Occipital lobe (tissue), 2 donors: ENCODE results near the gene FAM120C. TPM values are rescaled to one million over a fixed set of nuclear protein-coding genes. Genes with fewer than 3 reads are reported as not detected.
A peak's percentile ranks its signal among the peaks of the same experiment; 100 is the strongest.

Experiments
- DNase-seq: peaks from one replicate; lab custom pipeline; 2025; lab: John Stamatoyannopoulos, UW
- total RNA-seq: library from RNA; depleted of rRNA; stranded (reverse); fragments of >200 nt; gene quantifications from one replicate; pipeline ENCODE4 v1.2.3, GENCODE V29; 2014

FAM120C gene
- total RNA-seq, 1 donor from 2014 or later: 7.2 TPM

- no peak for DNase-seq
Observed at GRCh38 chrX:54157561-54157960, 25.5 kb downstream of the FAM120C start.

GRCh38 chrX:54134269-54134668 is 48.8 kb downstream of the FAM120C start:
- no peak for DNase-seq

DNA sequence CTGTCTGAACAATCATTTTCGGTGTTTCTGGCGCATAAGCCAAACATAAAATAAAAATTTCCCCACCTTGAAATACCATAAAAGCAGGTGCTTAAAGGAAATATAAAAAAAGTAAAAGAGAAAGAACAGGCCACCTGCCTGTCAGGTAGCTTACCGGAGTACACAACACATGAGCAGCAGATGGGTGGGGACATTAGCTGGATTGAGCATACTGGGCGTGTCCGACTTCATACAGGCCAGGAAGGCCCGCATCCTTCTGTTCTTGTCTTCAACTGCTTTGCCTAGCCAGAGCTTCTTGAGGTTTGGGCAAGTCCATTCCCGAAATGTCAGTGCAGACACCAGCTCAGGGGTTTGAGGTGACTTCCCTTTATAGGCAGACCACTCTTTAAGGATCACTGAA is 66.7 kb downstream of the FAM120C start:
- DNase-seq: no peak

GRCh38 chrX:54093571-54093970 is 89.5 kb downstream of the FAM120C start:
- no peak for DNase-seq

- DNase-seq: no peak
Observed at GRCh38 chrX:54093159-54093558, 89.9 kb downstream of the FAM120C start.

DNA sequence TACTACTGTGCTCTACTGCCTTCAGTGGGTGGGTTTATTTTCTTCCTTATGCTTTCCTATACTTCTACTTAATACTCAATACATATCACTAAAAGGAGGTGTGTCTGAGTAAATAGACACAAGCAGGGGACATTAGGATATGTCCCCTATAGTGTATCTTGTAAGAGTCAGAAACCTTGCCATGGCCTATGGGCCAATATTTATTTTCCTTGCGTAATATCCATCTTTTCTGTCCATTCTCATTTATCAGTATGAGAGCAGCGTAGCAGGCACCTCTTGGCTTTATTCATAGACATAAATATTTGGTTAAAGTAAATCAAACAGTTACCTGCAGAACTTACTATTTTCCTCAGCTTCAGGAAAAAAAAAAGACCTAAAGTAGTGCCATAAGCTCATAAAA is 92.2 kb downstream of the FAM120C start:
- no peak for DNase-seq

GRCh38 chrX:54089191-54089590 is 93.9 kb downstream of the FAM120C start:
- DNase-seq: no peak

DNA sequence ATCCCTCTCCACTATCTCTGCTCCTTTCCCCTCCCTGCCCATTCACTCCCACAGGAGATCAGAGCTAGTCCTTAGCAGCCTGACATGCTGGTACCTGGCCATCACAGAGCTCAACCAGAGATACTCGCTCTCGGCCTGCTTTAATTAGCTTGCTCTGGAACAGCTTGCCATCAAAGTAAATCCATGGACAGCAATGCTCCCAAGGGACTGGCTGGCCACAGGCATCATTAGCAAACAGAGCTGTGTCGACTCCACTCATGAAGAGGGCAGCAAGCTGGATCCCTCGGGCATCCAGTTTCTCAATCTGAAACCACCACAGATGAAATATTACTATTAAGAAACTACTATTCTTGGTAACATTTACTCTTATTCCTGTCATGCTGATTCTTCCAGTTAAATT is 95.4 kb downstream of the FAM120C start:
- DNase-seq: no peak

DNA sequence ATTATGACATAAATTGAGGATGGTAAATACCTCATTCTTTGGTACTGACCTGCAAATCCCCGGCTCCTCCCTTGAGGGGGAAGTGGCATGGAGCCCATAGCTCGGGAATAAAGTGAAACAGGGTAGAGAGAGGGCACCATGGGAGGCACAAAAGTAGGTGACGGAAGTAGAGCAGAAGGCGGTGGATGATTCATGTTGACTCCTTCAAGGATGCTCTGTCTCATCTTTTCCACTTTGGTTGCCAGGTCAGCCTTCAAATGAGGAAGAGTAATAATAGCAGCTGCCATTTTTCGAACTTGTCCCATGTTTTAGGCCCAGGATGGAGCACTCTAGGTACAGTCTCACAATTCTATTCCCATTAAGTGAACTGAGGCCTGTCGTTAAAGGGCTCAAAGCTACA is 97.4 kb downstream of the FAM120C start:
- no peak for DNase-seq

DNA sequence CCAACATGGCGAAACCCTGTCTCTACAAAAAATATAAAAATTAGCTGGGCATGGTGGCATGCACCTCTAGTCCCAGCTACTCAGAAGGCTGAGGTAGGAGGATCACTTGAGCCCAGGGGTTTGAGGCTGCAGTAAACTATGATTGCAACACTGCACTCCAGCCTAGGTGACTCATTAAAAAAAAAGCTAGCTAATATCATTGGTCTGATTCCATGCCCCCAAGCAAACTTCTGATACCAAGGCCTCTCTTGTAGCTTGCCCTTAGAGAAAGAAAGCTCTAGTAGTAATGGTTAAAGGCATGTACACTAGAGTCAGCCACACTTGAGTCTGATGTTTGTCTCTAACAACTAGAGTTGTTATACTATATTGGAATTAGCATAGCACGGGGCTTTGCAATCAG is 106.2 kb downstream of the FAM120C start:
- no peak for DNase-seq

DNA sequence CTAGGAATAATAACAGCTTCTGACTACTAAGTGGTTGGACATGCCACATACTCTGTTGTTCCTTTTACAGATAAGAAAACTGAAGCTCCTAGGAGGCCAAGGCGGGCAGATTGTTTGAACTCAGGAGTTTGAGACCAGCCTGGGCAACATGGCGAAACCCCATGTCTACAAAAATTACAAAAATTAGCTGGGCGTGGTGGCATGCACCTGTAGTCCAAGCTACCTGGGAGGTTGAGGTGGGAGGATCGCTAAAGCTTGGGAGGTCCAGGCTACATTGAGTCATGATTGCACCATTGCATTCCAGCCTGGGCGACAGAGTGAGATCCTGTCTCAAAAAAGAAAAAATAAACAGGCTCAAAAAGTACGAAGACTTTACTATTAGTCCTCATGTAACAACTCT is 108.2 kb downstream of the FAM120C start:
- DNase-seq: no peak

- no peak for DNase-seq
Observed at GRCh38 chrX:54067766-54068165, 115.3 kb downstream of the FAM120C start.

DNA sequence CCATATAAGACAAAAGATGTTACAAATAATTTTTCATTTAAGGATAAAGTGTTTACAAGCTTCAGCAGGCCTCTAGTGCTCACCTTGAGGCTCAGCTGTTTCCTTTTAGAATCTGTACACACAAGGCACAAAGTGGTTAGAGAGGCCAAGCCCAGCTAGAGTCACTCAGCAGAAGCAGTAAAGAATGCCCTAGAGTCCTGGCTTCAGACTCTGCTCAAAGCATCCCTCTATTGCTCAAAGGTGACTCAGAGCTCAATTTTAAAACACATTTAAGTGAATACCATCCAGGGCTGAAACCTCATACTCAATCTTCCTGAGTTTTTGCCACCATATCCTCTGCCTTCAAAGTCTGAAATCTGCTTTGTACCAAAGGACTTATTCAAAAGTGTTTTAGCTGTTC is 116.2 kb downstream of the FAM120C start:
- no peak for DNase-seq

DNA sequence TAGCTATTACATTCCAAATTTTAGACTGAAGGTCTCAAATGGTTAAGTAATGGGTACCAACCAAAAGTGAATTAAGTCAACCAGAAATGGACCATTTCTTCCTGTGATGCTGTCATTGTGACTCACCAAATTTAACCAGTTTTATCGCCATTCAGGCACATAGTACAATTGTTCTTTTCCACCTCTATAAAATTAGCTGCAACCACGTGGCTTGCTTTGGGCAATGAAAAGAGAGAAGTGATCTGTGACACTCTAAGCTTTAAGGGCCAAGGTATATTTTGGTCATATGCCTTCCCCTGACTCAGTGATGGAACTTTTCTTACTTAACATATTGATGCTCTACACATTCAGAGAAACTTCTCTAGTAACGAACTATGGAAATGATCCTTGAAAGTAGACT is 118.5 kb downstream of the FAM120C start:
- DNase-seq: no peak

GRCh38 chrX:54063361-54063760 is 119.7 kb downstream of the FAM120C start:
- DNase-seq: no peak

- no peak for DNase-seq
Observed at GRCh38 chrX:54049801-54050200, 133.3 kb downstream of the FAM120C start.

DNA sequence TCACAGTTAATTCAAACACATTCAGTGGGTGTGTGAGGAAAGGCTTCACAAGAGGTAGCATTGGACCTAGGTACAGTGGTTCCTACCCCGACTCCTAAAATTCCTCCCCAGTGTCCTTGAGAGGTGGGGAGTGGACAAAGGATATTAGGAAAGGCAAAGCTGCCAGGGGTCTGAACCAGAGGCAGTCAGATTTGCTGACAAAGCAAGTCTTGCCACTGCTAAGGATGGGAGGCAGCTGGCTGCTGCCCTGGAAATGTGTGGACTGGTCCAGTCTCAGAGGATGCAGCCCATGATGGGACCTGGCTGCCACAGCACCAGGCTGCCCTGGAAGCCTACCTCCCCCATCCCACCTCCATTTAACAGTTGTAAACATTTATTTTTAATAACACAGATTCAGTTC is 134.6 kb downstream of the FAM120C start:
- no peak for DNase-seq

DNA sequence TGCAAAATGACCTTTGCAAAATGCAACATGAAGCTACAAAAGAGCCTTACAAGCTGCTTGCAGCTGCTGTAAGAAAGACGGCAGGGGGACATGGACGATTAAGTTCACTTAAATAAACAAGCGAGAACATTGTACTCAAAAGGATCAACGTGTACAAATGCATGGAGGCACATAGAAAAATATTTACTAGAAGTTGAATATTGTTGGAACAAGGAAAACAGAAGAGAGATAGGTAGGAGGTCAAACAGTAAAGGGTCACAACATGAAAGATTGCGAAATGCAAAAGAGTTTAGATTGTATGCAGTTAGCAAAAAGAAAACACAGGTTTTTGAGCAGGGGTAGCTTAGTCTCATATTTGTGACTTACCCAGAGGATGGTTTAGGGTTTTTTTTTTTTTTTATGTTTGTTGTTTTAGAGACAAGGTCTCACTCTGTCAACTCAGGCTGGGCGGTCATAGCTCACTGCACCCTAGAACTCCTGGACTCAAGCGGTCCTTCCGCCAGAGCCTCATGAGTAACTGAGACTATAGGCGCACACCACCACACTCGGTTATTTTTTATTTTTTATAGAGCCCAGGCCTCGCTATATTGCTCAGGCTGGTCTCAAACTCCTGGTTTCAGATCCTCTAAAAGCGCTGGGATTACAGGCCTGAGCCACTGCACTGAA is 137.4 kb downstream of the FAM120C start:
- DNase-seq: no peak

- no peak for DNase-seq
Observed at GRCh38 chrX:54044877-54045338, 138.1 kb downstream of the FAM120C start.

DNA sequence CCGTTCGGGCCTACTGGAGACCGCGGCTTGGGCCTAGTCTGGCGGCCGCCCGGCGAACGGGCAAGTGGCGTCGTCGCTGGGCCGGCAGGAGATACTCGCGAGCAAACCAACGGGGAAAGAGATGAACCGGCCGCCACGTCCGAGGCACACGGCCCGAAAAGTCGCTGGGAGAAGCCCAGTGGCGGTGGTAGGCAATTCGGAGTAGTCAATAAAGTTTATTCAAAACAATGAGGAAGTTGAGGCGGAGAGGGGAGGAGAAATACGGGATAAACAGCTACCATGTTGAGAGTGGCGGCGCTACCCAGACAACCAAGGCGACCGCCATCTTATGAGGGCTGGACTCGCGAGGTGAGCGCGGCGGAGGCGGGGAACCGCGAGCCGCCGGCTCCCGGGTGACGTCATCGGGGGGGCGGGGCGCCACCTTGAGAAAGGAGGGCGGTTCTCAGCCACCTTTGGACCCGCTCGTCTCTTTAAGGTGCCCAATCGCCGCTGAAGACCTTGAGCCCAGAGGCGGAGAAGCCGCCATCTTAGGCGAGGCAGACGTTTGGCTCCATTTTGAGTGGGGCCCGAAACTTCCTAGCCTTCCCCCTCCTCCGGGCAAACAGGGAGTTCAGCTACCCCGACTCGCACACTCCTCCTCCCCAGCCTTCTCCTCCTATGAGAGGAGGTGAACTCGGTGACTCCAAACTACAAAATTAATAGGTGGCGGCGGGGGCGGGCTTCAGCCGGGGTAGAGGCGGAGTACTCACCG is 138.8 kb downstream of the FAM120C start, which contains the start of gene PHF8:
PHF8 (minus strand) TSS at position 348 of the 751 bp plus-strand sequence. CDS start 1,745 bp downstream, outside the sequence.
- peak; percentile 84 for DNase-seq

DNA sequence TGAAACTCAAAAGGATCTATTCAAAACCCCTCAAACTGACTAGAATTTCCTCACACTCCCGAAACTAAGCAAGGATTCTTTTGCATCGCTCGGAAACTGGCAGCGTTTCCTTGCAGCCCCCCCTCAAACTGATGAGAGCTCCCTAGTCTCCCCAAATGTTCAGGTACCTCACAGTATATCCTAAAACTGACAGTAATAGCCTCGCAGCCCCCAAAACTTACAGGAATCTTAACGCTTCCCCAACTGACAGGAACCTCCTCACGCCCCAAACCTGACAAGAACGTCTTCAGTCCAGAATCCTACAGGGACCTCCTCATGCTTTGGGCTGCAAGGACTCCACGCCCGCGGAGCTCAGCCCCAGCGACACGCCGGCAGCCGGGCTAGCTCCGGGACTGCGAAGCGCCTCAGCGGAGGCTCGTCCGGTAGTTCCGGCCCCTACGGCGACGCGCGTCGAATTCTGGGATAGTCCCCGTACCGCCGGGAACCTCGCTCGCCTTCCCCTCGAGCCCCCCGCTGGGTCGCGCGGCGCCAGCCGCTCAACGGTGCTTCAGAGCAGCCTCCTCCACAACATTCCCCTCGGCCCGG is 139.4 kb downstream of the FAM120C start:
- no peak for DNase-seq

- DNase-seq: no peak
Observed at GRCh38 chrX:54043056-54043455, 140.0 kb downstream of the FAM120C start.

GRCh38 chrX:54042609-54043021 is 140.4 kb downstream of the FAM120C start:
- peak; percentile 5 for DNase-seq
